SK-N-SH (cell line): ENCODE measurements around the gene ARMH4. TPM values are rescaled to one million over a fixed set of nuclear protein-coding genes. Genes with fewer than 3 reads are reported as not detected.

ENCODE experiments used
- CTCF ChIA-PET: fragments of 300-600, 350-600 bp; formaldehyde crosslinking; extraction: SDS; loops from one replicate; lab custom pipeline; 2021; lab: Yijun Ruan, JAX
- POLR2A ChIA-PET: fragments of 350-600 bp; sonication (Branson Sonifier 250); formaldehyde crosslinking; extraction: SDS; loops from one replicate; lab custom pipeline; 2020; ENCODE audit warnings: antibody characterized with exemption, inconsistent platforms; lab: Yijun Ruan, JAX
- DNase-seq: peaks from one replicate; pipeline ENCODE4 v3.0.0; 2012
- H2AFZ ChIP-seq: fragments of 200-600 bp; sonication (generic); 2 replicates; pipeline ENCODE4 v1.8.1; 2016; ENCODE audit warnings: antibody characterized with exemption, mild to moderate bottlenecking, low read depth
- H3F3A ChIP-seq: fragments of 200-600 bp; sonication (generic); replicated peaks from 2 replicates; pipeline ENCODE3; 2016; ENCODE audit warnings: antibody characterized with exemption, mild to moderate bottlenecking; ENCODE audit not compliant: insufficient read depth
- H3K27ac ChIP-seq, 2 experiments: fragments of 200-500 bp in 1 of 2; fragments of 200-600 bp in 1 of 2; sonication (Bioruptor generic) in 1 of 2; sonication (generic), shearing (Covaris generic) in 1 of 2; 2 replicates each; pipeline versions ENCODE4 v1.5.1 to v1.6.1; 2014 to 2016; ENCODE audit warnings: low read depth in 2 of 2, inconsistent platforms in 1 of 2, low read length in 1 of 2, mild to moderate bottlenecking in 1 of 2, mixed read lengths in 1 of 2
- H3K27me3 ChIP-seq: fragments of 200-600 bp; sonication (generic), shearing (Covaris generic); 2 replicates; pipeline ENCODE4 v1.6.1; 2016; ENCODE audit warnings: mixed run types; ENCODE audit not compliant: insufficient read depth
- H3K36me3 ChIP-seq, 2 experiments: fragments of 200-500 bp in 1 of 2; fragments of 200-600 bp in 1 of 2; sonication (Bioruptor generic) in 1 of 2; sonication (generic) in 1 of 2; replicated peaks in 1 of 2; 2 replicates each; pipeline versions ENCODE3 to v1.5.1; 2014 to 2016; ENCODE audit warnings: low read length in 1 of 2, mild to moderate bottlenecking in 1 of 2; ENCODE audit not compliant: insufficient read depth in 2 of 2, control insufficient read depth in 1 of 2
- H3K4me1 ChIP-seq, 2 experiments: fragments of 200-500 bp in 1 of 2; fragments of 200-600 bp in 1 of 2; sonication (Bioruptor generic) in 1 of 2; sonication (generic), shearing (Covaris generic) in 1 of 2; 2 replicates each; pipeline versions ENCODE4 v1.5.1 to v1.6.1; 2014 to 2016; ENCODE audit warnings: low read depth in 1 of 2, low read length in 1 of 2, mixed run types in 1 of 2; ENCODE audit not compliant: insufficient read depth in 2 of 2, control insufficient read depth in 1 of 2
- H3K4me2 ChIP-seq: fragments of 200-600 bp; sonication (generic), shearing (Covaris generic); 2 replicates; pipeline ENCODE4 v1.6.1; 2017; ENCODE audit warnings: mixed run types
- H3K4me3 ChIP-seq, 2 experiments: fragments of 200-500 bp in 1 of 2; fragments of 200-600 bp in 1 of 2; sonication (Bioruptor generic) in 1 of 2; sonication (generic), shearing (Covaris generic) in 1 of 2; 2 replicates each; pipeline versions ENCODE4 v1.5.1 to v1.8.1; 2014 to 2016; ENCODE audit warnings: low read depth in 2 of 2, inconsistent platforms in 1 of 2, low read length in 1 of 2, mild to moderate bottlenecking in 1 of 2, mixed read lengths in 1 of 2, moderate library complexity in 1 of 2
- H3K79me2 ChIP-seq: fragments of 200-600 bp; sonication (generic); 2 replicates; pipeline ENCODE4 v1.8.1; 2017; ENCODE audit warnings: mild to moderate bottlenecking; ENCODE audit not compliant: insufficient read depth
- H3K9ac ChIP-seq: fragments of 200-600 bp; sonication (generic); 2 replicates; pipeline ENCODE4 v1.6.1; 2017; ENCODE audit warnings: mixed run types
- H3K9me2 ChIP-seq: fragments of 200-600 bp; sonication (generic); 2 replicates; pipeline ENCODE4 v1.6.1; 2017; ENCODE audit warnings: mixed run types
- H3K9me3 ChIP-seq: fragments of 200-600 bp; sonication (generic); 2 replicates; pipeline ENCODE4 v1.6.1; 2017; ENCODE audit warnings: mixed run types, mild to moderate bottlenecking, moderate library complexity
- H4K20me1 ChIP-seq: fragments of 200-600 bp; sonication (generic); 2 replicates; pipeline ENCODE4 v1.6.1; 2017; ENCODE audit warnings: mild to moderate bottlenecking, mixed run types; ENCODE audit not compliant: insufficient read depth
- ELF1 ChIP-seq: IDR thresholded peaks from 2 replicates; pipeline ENCODE4 v1.4.0; 2012
- FOSL2 ChIP-seq: IDR thresholded peaks from 2 replicates; pipeline ENCODE4 v1.4.0; 2012; ENCODE audit warnings: low read depth, mild to moderate bottlenecking, moderate library complexity, borderline replicate concordance
- FOXJ3 ChIP-seq: sonication (generic); formaldehyde crosslinking; IDR thresholded peaks from 2 replicates; pipeline ENCODE4 v1.5.1; 2020; ENCODE audit warnings: mild to moderate bottlenecking, missing genetic modification reagents
- FOXM1 ChIP-seq: IDR thresholded peaks from 2 replicates; pipeline ENCODE4 v1.4.0; 2012; ENCODE audit warnings: low read depth, mild to moderate bottlenecking
- RCOR1 ChIP-seq: fragments of 150-350 bp; IDR thresholded peaks from 2 replicates; pipeline ENCODE4 v1.6.1; 2017; ENCODE audit warnings: antibody characterized with exemption, low read length
- RXRA ChIP-seq: IDR thresholded peaks from 2 replicates; pipeline ENCODE4 v1.4.0; 2012; ENCODE audit warnings: low read depth, mild to moderate bottlenecking, borderline replicate concordance
- SIN3A ChIP-seq: IDR thresholded peaks from 2 replicates; pipeline ENCODE4 v1.6.1; 2012; ENCODE audit warnings: low read depth, mild to moderate bottlenecking, low read length, moderate library complexity, borderline replicate concordance
- WGBS: methylation state at CpG from one replicate; pipeline ENCODE4 v1.1.6; 2017; ENCODE audit warnings: low lambda C conversion rate; 5-methylcytosine and 5-hydroxymethylcytosine counted together
- polyA plus RNA-seq, 3 experiments: library from polyadenylated mRNA; depleted of rRNA; stranded (reverse); fragments of >200 nt; gene quantifications; 2 replicates each; pipeline ENCODE4 v1.2.3, GENCODE V29; 2012
- TF ChIP-seq, protein P1 (sequence below): IDR thresholded peaks from 2 replicates; pipeline ENCODE4 v1.6.1; 2012; ENCODE audit warnings: mild to moderate bottlenecking, low read depth, low read length, moderate library complexity
- TF ChIP-seq, protein P2 (sequence below): fragments of 200-600 bp; sonication (generic); IDR thresholded peaks from 2 replicates; pipeline ENCODE4 v1.6.1; 2017; ENCODE audit warnings: antibody characterized with exemption, mild to moderate bottlenecking, moderate library complexity
- TF ChIP-seq, protein P3 (sequence below): fragments of 150-350 bp; IDR thresholded peaks from 2 replicates; pipeline ENCODE4 v1.6.1; 2016; ENCODE audit warnings: mild to moderate bottlenecking, low read depth, low read length
- TF ChIP-seq, protein P4 (sequence below): IDR thresholded peaks from 2 replicates; pipeline ENCODE4 v1.4.0; 2012; ENCODE audit warnings: low read depth, borderline replicate concordance

The ARMH4 gene
- polyA plus RNA-seq, 1 of the 3 experiments (the other 2 are of a cell fraction), result 0.39 TPM

DNA sequence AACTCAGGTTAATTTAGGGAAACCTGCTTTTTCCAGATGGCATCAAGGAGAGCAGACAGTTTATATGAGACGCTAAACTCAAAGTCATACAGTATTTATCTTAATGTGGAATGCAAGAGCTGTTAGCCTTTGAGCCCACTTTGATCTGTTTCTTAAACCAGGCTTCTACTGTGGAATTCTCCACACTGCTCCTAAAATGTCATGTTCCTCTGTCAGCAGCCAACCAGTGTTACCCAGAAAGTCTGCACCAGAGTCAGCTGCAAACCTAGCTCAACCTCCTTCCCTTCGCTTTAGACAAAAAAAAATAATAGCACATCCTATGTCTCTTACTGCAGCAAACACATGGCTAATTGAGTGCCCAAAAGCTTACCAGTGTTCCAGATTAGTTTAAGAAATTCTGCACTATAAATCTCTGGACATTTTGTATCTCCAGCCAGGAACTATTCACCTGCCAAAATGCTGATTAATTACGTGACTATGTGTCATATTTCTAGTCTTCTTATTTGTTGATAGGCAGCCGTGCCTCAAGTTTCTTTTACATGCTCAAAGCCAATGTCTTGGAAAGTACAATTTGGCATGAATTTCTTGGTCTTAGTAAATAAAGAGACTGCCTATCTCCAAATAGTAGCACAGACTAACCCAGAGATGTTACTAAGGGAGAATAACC lies 21.8 kb downstream of the ARMH4 start:
- Histone ChIP-seq H3K9ac (no peak overlapping the region), H3K9me3 (no peaks in the 10 kb centered on the region)
- CTCF ChIA-PET, result interaction anchor here (0.7 to 1.9 kb wide), 5 partner anchors 14 to 37 kb away, joined by 3 to 5 read pairs (median 3); no protein-coding TSS in a partner anchor

DNA sequence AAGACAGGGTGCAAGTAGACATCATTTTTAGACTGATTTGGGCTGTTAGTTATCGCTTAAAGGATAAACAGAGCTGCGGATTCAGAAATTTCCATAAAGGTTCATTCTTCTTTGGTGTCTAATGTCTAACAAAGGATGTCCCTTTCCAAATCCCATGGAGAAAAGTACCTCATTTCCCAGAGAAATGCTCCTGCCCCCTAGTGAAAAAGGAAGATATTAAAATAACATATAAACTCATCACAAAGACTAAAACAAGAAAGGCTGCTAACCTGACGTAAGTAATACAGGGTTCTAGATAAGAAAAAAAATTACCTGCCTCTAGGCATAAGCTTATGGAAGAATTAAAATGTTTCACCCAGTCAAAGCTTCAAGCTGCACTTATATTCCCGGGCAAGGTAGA lies 22.8 kb downstream of the ARMH4 start:
- H3K4me1 ChIP-seq, result no peaks in the 10 kb centered on the region; a peak in 1 of 4 replicates
- TF ChIP-seq RCOR1 (no peak), RXRA (no peak), ELF1 (no peak), FOXJ3 (no peak), SIN3A (no peak)
- TF ChIP-seq, protein P1, sequence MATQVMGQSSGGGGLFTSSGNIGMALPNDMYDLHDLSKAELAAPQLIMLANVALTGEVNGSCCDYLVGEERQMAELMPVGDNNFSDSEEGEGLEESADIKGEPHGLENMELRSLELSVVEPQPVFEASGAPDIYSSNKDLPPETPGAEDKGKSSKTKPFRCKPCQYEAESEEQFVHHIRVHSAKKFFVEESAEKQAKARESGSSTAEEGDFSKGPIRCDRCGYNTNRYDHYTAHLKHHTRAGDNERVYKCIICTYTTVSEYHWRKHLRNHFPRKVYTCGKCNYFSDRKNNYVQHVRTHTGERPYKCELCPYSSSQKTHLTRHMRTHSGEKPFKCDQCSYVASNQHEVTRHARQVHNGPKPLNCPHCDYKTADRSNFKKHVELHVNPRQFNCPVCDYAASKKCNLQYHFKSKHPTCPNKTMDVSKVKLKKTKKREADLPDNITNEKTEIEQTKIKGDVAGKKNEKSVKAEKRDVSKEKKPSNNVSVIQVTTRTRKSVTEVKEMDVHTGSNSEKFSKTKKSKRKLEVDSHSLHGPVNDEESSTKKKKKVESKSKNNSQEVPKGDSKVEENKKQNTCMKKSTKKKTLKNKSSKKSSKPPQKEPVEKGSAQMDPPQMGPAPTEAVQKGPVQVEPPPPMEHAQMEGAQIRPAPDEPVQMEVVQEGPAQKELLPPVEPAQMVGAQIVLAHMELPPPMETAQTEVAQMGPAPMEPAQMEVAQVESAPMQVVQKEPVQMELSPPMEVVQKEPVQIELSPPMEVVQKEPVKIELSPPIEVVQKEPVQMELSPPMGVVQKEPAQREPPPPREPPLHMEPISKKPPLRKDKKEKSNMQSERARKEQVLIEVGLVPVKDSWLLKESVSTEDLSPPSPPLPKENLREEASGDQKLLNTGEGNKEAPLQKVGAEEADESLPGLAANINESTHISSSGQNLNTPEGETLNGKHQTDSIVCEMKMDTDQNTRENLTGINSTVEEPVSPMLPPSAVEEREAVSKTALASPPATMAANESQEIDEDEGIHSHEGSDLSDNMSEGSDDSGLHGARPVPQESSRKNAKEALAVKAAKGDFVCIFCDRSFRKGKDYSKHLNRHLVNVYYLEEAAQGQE, result no peak
- TF ChIP-seq, protein P2, sequence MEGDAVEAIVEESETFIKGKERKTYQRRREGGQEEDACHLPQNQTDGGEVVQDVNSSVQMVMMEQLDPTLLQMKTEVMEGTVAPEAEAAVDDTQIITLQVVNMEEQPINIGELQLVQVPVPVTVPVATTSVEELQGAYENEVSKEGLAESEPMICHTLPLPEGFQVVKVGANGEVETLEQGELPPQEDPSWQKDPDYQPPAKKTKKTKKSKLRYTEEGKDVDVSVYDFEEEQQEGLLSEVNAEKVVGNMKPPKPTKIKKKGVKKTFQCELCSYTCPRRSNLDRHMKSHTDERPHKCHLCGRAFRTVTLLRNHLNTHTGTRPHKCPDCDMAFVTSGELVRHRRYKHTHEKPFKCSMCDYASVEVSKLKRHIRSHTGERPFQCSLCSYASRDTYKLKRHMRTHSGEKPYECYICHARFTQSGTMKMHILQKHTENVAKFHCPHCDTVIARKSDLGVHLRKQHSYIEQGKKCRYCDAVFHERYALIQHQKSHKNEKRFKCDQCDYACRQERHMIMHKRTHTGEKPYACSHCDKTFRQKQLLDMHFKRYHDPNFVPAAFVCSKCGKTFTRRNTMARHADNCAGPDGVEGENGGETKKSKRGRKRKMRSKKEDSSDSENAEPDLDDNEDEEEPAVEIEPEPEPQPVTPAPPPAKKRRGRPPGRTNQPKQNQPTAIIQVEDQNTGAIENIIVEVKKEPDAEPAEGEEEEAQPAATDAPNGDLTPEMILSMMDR, result peak; percentile 43
- TF ChIP-seq, protein P3, sequence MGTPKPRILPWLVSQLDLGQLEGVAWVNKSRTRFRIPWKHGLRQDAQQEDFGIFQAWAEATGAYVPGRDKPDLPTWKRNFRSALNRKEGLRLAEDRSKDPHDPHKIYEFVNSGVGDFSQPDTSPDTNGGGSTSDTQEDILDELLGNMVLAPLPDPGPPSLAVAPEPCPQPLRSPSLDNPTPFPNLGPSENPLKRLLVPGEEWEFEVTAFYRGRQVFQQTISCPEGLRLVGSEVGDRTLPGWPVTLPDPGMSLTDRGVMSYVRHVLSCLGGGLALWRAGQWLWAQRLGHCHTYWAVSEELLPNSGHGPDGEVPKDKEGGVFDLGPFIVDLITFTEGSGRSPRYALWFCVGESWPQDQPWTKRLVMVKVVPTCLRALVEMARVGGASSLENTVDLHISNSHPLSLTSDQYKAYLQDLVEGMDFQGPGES, result no peak
- H3K4me2 ChIP-seq, result no peak overlapping the region
- no peaks in the 10 kb centered on the region for H3K27me3 ChIP-seq
- no peaks in the 10 kb centered on the region for H3F3A ChIP-seq
- no peaks in the 10 kb centered on the region for H3K9me3 ChIP-seq
- no peaks in the 10 kb centered on the region for H3K79me2 ChIP-seq
- H3K27ac ChIP-seq, result no peak overlapping the region
- no peak overlapping the region for H2AFZ ChIP-seq
- CTCF ChIA-PET, result interaction anchor here (1.0 to 1.5 kb wide), 2 partner anchors 12 to 18 kb away, joined by 3 to 4 read pairs; no protein-coding TSS in a partner anchor
- POLR2A ChIA-PET, result no interaction called here
- H3K36me3 ChIP-seq, result no peaks in the 10 kb centered on the region
- WGBS, result 75% methylated on average over 4 of the region's 4 CpGs
- DNase-seq, result no peak
- no peaks in the 10 kb centered on the region for H3K9me2 ChIP-seq
- H3K4me3 ChIP-seq, result no peak overlapping the region
- H4K20me1 ChIP-seq, result no peaks in the 10 kb centered on the region
- no peak overlapping the region for H3K9ac ChIP-seq

More for the DNA sequence above, 21.8 kb downstream of the ARMH4 start:
- H3K4me2 ChIP-seq, result no peak overlapping the region
- H3K9me2 ChIP-seq, result no peaks in the 10 kb centered on the region
- H3K79me2 ChIP-seq, result no peaks in the 10 kb centered on the region
- no peak overlapping the region for H3K27ac ChIP-seq
- 70% methylated on average over 4 of the region's 4 CpGs for WGBS
- no peaks in the 10 kb centered on the region for H3F3A ChIP-seq
- no peak overlapping the region for H2AFZ ChIP-seq
- H3K36me3 ChIP-seq, result no peaks in the 10 kb centered on the region
- H3K4me3 ChIP-seq, result no peak overlapping the region
- POLR2A ChIA-PET, result no interaction called here
- no peak for DNase-seq
- no peaks in the 10 kb centered on the region; a peak in 1 of 4 replicates for H3K4me1 ChIP-seq
- no peaks in the 10 kb centered on the region for H3K27me3 ChIP-seq
- TF ChIP-seq FOSL2 (no peak), FOXM1 (no peak)
- TF ChIP-seq, protein P4, sequence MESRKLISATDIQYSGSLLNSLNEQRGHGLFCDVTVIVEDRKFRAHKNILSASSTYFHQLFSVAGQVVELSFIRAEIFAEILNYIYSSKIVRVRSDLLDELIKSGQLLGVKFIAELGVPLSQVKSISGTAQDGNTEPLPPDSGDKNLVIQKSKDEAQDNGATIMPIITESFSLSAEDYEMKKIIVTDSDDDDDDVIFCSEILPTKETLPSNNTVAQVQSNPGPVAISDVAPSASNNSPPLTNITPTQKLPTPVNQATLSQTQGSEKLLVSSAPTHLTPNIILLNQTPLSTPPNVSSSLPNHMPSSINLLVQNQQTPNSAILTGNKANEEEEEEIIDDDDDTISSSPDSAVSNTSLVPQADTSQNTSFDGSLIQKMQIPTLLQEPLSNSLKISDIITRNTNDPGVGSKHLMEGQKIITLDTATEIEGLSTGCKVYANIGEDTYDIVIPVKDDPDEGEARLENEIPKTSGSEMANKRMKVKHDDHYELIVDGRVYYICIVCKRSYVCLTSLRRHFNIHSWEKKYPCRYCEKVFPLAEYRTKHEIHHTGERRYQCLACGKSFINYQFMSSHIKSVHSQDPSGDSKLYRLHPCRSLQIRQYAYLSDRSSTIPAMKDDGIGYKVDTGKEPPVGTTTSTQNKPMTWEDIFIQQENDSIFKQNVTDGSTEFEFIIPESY, result no peak
- TF ChIP-seq, all 33 proteins: peak for 0
- no peaks in the 10 kb centered on the region for H4K20me1 ChIP-seq
